AG09319 (cell line): ENCODE data around the gene CROCC2.

Experiments used
- DNase-seq: peaks from one replicate; pipeline ENCODE4 v3.0.0-alpha.2; 2010; ENCODE audit warnings: low read depth; ENCODE audit errors: extremely low read depth
- CTCF ChIP-seq: IDR thresholded peaks from 2 replicates; pipeline ENCODE4 v1.5.1; 2011; ENCODE audit warnings: low read depth, mild to moderate bottlenecking, inconsistent platforms, low read length, moderate library complexity

The CROCC2 gene

GRCh38 chr2:240922982-240923537 lies 16.9 kb downstream of the CROCC2 start:
- DNase-seq, result no peak
- TF ChIP-seq CTCF, result no peak

GRCh38 chr2:240925191-240925567 lies 19.0 kb downstream of the CROCC2 start:
- TF ChIP-seq CTCF, result no peak
- no peak for DNase-seq

GRCh38 chr2:240925568-240926515 lies 19.7 kb downstream of the CROCC2 start:
- no peak for TF ChIP-seq CTCF
- no peak for DNase-seq

- TF ChIP-seq CTCF, result no peak
- no peak for DNase-seq
Observed at GRCh38 chr2:240926516-240927389, 20.6 kb downstream of the CROCC2 start.

- no peak for DNase-seq
- no peak for TF ChIP-seq CTCF
Observed at GRCh38 chr2:240927390-240927781, 21.2 kb downstream of the CROCC2 start.

- TF ChIP-seq CTCF, result no peak
Observed at GRCh38 chr2:240928476-240929363, 22.6 kb downstream of the CROCC2 start.

More at GRCh38 chr2:240928476-240929363, 22.6 kb downstream of the CROCC2 start:
- DNase-seq, result no peak
